Left ventricle myocardium inferior (tissue), 1 donor: Measurements from ENCODE around the gene BTBD16. TPM values are rescaled to one million over a fixed set of nuclear protein-coding genes. Genes with fewer than 3 reads are reported as not detected.

Experiments used
- DNase-seq: peaks from one replicate; pipeline ENCODE4 v3.0.0-alpha.2; 2020
- H3K27ac ChIP-seq: fragments of 200-600 bp; replicated peaks from 2 replicates; pipeline ENCODE4 v1.8.0; 2021
- H3K27me3 ChIP-seq: fragments of 200-600 bp; 2 replicates; pipeline ENCODE4 v1.8.0; 2021; ENCODE audit warnings: low read depth
- H3K36me3 ChIP-seq: fragments of 200-600 bp; 2 replicates; pipeline ENCODE4 v1.8.0; 2021
- H3K4me1 ChIP-seq: fragments of 200-600 bp; 2 replicates; pipeline ENCODE4 v1.8.0; 2021
- H3K4me3 ChIP-seq: fragments of 200-600 bp; 2 replicates; pipeline ENCODE4 v1.8.0; 2021; ENCODE audit warnings: mild to moderate bottlenecking, moderate library complexity
- H3K9me3 ChIP-seq: fragments of 200-600 bp; replicated peaks from 2 replicates; pipeline ENCODE4 v1.8.0; 2021
- CTCF ChIP-seq: fragments of 200-600 bp; IDR thresholded peaks from 2 replicates; pipeline ENCODE4 v1.8.0; 2021; ENCODE audit warnings: antibody characterized with exemption, mild to moderate bottlenecking, borderline replicate concordance
- intact Hi-C: fragments of 100-400 bp; cut with micrococcal nuclease; formaldehyde crosslinking; loops from one replicate; pipeline ENCODE4 v1.11.0; 2022
- total RNA-seq: library from RNA; stranded (reverse); fragmentation: NEBNext Ultra II Directional; extraction: Animal tissue kit (Norgen Biotek cat#: 25700); gene quantifications from one replicate; pipeline ENCODE4 v1.2.1, GENCODE V29; 2021
- donor health status: DM: no; HTN: yes; CAD: no; lungs with severe emphysema.

BTBD16 gene
- total RNA-seq, 1 donor from 2014 or later = not detected

GRCh38 chr10:122292376-122292775 is 21.3 kb downstream of the BTBD16 start:
- H3K27me3 ChIP-seq = no peaks in the 10 kb centered on the region
- H3K9me3 ChIP-seq = no peaks in the 10 kb centered on the region
- peaks cover 11% of the 10 kb centered on the region for H3K4me1 ChIP-seq
- intact Hi-C loops = no loop called here
- DNase-seq = no peak
- H3K27ac ChIP-seq = no peak overlapping the region
- TF ChIP-seq CTCF = no peak
- no peaks in the 10 kb centered on the region for H3K36me3 ChIP-seq
- no peak overlapping the region for H3K4me3 ChIP-seq

GRCh38 chr10:122293156-122293960 is 22.3 kb downstream of the BTBD16 start:
- DNase-seq = no peak
- H3K36me3 ChIP-seq = no peaks in the 10 kb centered on the region
- no peak overlapping the region for H3K4me3 ChIP-seq
- H3K4me1 ChIP-seq = peaks cover 1% of the 10 kb centered on the region
- intact Hi-C loops = no loop called here
- no peaks in the 10 kb centered on the region for H3K27me3 ChIP-seq
- no peak overlapping the region for H3K27ac ChIP-seq
- TF ChIP-seq CTCF = no peak
- no peaks in the 10 kb centered on the region for H3K9me3 ChIP-seq

GRCh38 chr10:122293961-122294380 is 22.9 kb downstream of the BTBD16 start:
- Histone ChIP-seq H3K9me3 (no peaks in the 10 kb centered on the region), H3K4me3 (no peak overlapping the region), H3K27ac (no peak overlapping the region), H3K36me3 (no peaks in the 10 kb centered on the region), H3K4me1 (peaks cover 6% of the 10 kb centered on the region), H3K27me3 (no peaks in the 10 kb centered on the region)
- no peak for TF ChIP-seq CTCF
- no peak for DNase-seq
- intact Hi-C loops = no loop called here

GRCh38 chr10:122294511-122295450 is 23.7 kb downstream of the BTBD16 start:
- intact Hi-C loops = loop anchor here (5.0 kb wide), 1 partner anchor 273 kb away; no protein-coding TSS in a partner anchor
- no peak overlapping the region for H3K4me3 ChIP-seq

More at GRCh38 chr10:122294511-122295450, 23.7 kb downstream of the BTBD16 start:
- DNase-seq = no peak
- TF ChIP-seq CTCF = no peak
- no peaks in the 10 kb centered on the region for H3K27me3 ChIP-seq
- H3K9me3 ChIP-seq = no peaks in the 10 kb centered on the region
- H3K36me3 ChIP-seq = no peaks in the 10 kb centered on the region
- no peak overlapping the region for H3K27ac ChIP-seq
- peaks cover 8% of the 10 kb centered on the region for H3K4me1 ChIP-seq
